Measurements from ENCODE around the gene APOD.
"Not testable (repeated sequence)": the region's sequence is repeated elsewhere in the genome, so short reads cannot be mapped to it uniquely, and the experiment has no call there.

APOD gene

DNA sequence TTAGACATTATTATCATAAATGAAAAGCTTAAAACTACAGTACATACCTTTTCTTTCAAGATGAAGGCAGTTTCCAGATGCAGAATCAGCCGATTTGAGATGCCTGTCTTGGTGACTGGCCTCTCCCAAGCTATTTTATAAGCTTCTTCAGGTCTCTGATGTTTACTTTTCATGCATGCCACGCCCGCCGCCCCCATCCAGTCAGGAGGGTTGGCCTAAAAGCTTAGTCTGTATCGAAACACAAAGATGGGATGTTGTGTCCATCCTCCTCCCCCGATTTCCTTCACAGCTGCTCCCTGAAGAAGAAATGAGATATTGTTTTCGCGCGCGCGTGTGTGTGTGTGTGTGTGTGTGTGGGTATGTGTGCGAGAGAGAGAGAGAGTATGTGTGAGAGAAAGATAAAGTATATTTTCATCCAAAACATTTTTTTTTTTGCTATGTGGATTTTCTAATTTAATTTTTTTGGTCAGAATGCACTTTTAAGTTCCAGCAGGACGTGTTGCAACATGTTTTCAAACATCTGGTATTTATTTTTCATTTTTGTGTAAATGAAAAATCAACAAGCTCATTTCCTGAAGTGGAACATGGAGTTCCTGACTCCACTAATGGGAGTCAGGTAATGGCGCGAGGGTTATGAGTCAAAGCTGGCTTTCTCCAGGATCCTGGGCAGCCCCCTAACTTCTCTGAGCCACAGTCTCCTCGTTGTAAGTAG is at the start of gene APOD:
TSS of gene APOD (minus strand) at position 110 of the 712 bp plus-strand sequence. CDS start 4,479 bp downstream, outside the sequence.
- DNase-seq (ENCODE audit: low read depth), result no peak

DNA sequence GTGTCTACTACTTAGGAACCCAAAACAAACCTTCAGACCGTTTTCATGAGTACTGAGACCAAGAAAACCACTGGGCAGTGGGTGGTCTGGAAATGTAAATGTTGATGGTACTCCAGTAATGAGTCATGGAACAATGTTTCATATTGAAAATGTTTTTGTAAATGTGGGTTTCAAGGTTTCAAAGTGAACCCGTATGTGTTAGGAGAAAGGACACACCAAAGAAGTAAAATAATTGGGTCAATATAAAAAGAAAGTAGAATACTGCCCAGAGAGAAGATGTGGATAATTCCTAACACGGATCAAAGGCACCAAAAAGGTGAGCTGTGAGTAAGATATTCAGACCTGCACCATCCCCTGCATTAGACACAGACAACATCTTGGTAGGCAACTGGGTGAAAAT is 49.6 kb upstream of the APOD start:
- not testable (repeated sequence) for DNase-seq (ENCODE audit: low read depth)

DNA sequence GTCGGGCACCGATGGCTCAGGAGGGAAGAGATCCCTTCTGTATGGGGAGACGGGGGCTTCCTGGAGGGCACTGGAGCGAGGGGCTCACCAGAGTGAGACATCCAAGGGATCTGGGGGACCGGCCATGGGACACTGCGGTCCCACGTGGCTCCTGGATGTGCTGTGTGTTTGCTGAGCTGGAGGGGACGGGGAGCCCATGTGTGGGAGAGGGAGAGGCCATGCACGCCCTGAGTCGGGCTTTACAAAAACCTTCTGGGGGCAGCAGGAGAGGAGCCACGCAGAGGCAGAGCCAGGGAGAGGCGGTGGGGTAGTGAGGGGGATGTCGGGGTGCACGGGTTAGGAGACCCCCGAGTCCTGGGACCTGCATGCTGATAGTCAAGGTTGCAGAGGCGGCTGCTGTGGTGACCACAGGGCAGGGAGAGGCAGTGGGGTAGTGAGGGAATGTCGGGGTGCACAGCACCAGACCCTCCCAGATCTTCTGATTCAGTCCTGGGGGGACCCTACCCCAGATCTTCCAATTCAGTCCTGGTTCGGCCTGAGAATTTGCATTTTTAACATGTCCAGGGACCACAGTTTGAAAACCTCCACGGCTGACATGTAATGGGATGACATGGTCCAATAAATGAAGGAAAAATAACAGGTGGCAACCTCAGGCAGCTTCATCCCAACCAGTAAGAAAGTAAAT is 48.9 kb upstream of the APOD start:
- not testable (repeated sequence) for DNase-seq (ENCODE audit: low read depth)

DNA sequence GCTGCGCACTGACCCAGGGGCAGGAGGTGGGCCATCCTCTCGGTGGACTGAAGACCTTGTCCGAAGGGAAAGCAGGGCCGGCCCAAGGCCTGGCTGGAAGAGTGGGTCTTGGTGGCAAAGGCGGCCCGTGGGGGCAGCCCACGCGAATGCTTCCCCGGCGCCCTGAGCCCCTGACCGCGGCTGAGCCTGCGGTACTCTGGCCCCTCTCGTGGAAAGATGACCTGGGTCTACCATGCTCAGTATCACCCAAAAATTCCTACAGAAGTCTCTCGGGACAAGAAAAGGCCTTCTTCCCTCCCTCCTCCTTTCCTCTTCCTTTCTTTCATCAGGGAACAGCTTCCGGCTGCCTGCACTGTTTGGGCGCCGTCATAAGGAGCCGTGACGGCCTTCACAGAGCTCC is 48.3 kb upstream of the APOD start:
- DNase-seq (ENCODE audit: low read depth), result not testable (repeated sequence)

DNA sequence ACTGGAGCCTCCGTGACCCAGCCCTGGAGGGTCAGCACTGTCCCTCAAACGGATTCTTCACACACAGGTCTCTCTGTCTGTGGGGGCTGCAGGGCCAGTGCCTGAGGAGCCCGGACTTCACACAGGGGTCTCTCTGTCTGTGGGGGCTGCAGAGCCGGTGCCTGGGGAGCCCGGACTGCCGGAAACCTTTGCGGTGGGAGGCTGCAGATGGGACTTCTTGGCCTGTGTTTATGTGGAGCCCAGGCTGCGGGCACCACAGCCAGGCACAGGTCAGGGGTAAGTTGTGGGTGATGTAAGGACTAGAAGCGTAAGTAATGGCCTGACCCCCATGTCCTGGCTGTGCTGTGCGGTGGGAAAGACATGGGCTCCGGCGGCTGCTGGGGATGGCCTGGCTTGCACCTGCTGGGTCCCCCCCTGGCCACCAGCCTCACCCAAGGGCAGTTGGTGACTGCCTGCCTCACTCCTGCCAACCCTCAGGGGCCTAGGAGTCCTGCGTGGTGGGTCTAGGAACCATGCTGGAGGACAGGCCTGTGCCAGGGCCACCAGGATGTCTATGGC is 47.3 kb upstream of the APOD start:
- DNase-seq (ENCODE audit: low read depth), result not testable (repeated sequence)

DNA sequence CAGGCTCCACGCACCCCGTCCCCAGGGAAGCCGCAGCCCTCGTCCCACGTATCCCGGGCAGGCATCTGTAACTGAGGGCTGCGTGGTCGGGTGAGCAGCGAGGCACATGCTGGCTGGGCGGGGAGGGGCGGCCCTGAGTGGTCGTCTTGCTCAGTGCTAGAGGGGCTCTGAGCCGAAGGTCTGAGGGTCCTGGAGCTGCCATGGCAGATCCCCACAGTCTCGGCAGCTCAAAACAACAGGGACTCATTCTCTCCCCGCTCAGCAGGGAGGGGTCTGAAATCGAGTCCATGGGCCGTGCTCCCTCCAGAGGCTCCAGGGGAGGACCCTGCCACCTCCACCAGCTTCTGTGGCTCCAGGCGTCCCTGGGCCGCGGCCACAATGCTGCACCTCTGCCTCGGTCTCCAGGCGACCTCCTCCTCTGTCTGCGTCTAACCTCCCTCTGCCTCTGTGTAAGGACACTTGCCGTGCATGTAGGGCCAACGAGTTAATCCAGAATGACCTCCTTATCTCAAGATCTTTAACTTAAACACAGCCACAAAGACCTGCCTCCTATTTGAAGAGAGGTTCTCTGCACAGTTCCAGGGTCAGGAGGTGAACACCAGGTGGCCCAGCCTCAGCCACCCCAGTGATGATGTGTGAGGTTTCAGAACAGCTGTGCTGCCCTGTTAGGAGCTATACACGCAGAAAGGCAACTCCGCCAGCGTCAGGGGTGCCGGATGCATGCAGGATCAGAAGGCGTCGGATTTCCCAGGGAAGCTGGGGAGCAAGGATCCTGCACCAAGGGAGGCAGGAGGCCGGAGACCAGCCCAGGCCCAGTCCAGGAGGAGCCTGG is 46.6 kb upstream of the APOD start:
- DNase-seq (ENCODE audit: low read depth), result not testable (repeated sequence)

DNA sequence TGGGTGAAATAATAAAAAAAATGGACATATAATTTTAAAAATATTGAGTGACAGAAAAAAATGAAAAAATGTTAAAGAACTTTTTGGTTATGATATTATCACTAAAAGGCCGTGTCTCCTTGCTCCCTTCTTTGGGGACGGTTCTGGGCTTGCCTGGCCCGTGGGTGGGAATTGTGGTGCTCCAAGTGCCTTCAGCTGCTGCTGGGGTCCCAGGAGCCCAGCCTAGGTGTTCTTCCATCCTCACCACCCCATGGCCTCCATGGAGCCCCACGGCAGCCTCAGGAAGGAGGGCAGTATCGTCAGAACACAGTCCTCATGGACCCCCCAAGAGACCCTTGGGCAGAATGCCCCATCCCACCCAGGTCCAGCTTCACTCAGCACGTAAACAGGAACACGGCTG is 45.9 kb upstream of the APOD start:
- not testable (repeated sequence) for DNase-seq (ENCODE audit: low read depth)

DNA sequence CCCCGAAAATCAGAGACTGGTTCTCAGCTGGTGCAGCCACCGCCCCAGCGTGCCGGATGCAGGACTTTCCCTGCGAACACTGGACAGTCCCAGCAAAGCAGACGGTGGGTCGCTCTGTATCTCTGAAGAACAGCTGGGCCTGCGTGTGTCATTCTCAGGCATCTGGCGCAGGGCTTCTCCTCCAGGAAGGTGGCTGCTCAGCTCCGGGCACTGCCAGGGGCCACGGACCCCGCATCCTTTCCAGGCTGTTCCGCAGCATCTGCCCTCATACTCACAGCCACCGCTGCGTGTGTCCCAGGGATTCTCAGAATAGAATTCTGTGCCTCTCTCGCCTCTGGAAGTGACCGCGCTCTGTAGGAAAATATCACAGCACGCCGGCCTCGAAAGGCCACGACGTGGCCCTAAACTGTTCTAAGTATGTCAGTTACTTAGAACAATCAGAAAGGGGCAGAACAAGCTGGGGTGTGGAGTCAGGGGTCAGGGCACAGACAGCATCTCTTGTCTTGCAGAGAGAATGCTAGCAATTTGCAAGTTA is 44.7 kb upstream of the APOD start:
- not testable (repeated sequence) for DNase-seq (ENCODE audit: low read depth)

DNA sequence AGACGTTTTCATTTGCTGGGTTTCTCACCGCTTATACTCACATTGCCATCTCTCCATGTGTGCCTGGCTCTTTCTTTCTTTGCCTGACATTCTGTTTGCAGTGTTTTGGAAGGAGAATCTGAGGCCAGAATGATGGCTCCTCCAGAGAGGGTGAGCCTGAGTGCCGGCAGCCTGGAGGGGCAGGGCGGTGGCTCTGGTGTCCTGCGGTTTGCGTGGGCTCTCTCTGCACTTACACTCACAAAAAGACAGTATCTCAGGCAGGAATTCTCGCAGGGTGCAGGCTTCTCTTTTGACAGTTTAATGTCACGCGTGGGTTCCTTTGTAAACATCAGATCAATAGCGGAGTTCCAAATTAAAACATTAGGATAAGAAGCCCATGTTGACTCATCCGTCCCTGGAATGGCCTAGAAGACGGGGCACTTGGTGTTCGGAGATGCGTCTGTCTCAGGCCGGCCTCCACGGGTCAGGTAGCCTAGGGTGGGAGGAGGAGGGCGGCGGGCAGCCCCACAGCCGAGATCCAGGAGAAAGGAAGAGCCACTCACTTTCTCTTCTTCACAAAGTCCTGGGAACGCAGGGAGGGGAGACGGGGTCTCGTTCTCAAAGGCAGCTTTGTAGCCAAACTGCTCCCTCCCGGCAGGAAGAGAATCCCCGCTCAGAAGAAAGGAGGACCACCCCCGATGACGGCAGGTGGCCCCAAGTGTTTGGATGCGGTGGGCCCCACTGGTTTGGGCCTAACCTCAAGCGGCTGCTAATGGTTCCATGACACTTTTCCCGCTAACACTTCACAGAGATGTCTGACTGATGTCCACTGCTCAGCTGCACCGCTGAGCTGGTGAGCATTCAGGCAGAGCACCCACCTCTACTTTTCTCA is 44.0 kb upstream of the APOD start:
- not testable (repeated sequence) for DNase-seq (ENCODE audit: low read depth)

DNA sequence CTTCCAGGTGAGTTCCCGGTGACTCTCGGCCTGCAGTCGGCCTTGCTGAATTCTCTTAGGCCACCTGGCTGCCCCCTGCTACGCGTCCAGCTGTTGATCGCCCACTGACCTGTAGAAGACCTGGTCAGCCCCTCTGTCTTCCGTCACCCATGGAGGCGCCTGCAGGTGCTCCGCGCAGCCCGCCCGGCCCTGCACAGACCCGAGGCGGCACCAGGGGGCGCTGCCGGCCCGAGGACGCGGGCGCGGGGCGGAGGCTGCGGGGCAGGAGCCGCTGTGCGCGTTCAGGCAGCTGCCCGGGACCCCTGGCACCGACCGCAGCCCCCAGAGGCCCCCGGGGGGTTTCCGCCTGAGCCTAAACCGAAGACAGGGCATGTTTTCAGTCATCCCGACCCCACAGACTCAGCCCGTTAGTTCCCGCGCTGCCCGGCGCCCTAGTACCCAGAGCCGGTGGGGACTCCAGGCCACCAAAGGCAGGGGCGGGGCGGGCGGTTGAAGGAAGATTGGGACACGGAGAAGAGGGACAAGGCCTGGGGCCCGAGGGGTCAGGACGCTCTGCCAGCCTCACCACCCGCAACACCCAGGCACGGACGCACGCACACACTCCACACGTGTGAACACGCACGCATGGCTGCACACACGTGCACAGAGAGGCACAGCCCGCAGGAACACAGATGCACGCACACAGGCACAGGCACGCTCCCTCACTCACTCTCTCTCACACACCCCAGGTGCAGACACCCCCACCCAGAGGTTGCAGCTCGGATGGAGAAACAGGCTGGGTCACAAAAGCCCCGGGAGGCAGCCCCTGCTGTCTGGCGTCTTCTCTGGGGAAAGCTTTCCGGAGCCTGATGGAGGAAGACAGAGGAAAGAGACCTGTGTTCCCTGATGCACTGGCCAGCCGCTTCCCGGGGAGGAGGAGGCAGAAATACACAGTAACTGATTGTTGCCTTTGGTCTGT is 41.1 kb upstream of the APOD start:
- DNase-seq (ENCODE audit: low read depth), result not testable (repeated sequence)

DNA sequence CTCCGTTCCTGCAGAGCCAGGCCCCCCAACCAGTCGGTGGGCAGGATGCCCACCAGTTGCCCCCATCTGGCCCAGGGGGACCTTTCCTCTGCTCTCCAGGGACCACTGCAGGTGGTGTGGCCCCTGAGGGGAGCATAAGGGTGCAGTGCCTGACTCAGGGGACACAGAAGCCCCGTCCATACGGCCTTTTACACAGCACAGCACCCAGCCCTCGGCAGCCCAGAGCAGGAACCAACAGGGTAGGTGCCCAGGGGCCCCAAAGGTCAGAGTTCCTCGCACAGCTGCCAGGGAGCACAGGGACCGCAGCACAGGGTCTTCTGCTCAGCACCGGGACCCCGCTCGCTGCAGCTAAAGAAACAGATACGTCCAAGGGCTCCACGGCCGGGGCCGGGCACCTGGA is 40.4 kb upstream of the APOD start:
- not testable (repeated sequence) for DNase-seq (ENCODE audit: low read depth)

DNA sequence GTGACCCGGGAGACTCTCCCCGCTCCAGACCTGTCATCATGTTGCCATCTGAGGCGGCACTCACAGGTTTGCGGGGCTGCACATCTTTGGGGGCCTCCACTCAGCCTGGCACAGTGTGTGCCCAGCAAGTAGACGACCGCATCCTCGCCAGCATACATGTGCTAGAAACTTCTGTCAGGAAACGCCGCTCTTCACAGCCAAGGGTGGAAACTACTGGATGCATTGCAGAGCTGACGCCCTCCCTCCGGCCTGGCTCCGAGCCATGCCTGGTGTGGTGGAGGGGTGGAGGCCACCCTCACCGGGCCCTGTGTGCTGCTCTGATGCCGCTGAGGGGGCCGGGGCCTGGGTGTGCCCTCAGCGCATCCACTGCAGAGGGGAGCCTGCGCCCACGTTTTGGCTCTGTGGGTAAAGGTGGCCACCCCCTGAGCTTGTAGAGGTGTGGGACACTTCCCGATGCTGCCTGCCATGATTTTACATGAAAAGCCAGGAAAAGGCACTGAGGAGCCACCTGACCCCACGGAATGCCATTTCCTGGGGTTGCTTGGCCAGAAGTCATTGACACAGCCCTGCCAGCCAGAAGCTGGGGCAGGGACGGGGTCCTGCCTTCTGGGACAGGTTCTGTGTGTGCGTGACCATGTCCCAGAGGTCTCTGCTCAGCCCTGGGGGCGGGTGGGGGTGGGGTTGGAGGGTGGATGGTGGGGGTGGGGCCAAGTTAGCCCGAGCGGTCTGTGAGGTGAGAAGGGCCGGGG is 39.7 kb upstream of the APOD start:
- DNase-seq (ENCODE audit: low read depth), result not testable (repeated sequence)

DNA sequence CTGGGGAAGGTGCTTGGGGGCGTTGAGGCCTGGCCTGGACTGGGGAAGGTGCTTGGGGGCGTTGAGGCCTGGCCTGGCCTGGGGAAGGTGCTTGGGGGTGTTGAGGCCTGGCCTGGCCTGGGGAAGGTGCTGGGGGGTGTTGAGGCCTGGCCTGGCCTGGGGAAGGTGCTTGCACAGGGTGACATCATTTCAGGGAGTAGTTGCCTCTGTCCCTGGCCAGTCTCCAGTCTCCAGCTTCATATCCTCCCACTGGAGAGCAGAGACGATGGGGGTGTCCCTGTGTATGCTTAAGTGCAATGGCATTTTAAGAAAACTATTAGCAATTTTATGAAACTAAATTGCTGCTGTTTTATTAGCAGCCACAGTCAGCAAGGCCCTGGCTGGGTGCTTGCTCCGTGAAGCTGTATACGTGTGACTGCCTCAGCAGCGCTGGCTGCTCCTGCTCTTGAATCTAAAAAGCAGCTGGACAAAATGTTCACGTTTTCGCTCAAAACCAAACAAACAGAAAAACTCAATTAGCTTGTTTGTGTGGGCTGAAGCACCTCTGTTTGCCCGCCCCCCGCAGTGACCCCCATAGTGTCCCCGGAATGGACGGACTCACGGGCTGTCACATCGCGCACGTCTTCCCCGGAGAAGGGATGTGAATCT is 38.9 kb upstream of the APOD start:
- DNase-seq (ENCODE audit: low read depth), result not testable (repeated sequence)

DNA sequence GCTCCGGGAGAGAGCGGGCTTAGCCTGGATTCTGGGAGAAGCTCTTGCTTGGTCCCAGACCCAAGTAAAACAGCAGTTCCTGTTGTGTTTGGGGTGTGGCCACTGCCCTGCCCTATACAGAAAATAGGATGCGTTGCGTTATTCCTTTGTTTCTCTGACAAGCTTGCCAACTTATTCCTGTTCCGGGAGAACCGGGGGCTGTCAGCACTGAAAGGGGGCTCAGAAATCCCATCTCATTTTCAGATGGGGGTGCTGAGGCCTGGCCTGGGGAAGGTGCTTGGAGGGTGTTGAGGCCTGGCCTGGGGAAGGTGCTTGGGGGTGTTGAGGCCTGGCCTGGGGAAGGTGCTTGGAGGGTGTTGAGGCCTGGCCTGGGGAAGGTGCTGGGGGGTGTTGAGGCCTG is 38.3 kb upstream of the APOD start:
- DNase-seq (ENCODE audit: low read depth), result not testable (repeated sequence)

DNA sequence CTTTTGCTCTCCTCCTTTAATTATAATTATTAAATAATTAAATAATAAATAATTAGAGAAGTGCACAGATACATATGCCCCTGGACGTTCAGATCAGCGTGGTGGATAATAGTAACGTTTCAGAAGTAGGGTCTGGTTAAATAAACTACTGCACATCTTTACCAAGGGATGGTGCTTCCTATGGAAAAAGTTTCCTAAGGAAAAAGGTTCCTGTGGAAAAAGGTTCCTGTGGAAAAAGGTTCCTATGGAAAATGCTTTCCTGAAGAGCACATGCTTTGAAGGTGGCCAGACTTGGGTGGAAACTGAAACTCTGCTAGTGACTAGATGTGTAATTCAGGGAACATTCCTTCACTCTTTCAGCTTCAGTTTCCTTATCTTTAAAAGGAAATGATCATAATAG is 37.4 kb upstream of the APOD start:
- DNase-seq (ENCODE audit: low read depth), result not testable (repeated sequence)

DNA sequence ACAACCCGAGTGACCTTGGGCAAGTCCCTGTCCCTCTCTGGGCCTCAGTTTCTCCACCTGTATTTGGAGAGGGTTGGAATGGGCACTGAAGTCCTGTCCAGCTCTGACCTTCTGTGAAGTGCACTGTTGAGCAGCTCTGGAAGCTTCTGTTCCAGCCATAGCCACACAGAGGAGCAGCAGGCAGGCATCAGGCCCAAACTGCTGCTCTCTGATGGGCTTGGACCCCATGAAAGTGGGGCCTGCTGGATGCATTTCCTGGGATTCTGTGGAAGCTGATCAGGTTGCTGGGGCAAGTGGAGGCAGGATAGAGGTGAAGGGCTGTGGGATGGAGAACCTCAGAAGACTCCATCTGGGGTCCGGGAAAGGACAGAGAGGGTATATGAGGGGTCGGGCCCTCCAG is 36.7 kb upstream of the APOD start:
- DNase-seq (ENCODE audit: low read depth), result not testable (repeated sequence)

DNA sequence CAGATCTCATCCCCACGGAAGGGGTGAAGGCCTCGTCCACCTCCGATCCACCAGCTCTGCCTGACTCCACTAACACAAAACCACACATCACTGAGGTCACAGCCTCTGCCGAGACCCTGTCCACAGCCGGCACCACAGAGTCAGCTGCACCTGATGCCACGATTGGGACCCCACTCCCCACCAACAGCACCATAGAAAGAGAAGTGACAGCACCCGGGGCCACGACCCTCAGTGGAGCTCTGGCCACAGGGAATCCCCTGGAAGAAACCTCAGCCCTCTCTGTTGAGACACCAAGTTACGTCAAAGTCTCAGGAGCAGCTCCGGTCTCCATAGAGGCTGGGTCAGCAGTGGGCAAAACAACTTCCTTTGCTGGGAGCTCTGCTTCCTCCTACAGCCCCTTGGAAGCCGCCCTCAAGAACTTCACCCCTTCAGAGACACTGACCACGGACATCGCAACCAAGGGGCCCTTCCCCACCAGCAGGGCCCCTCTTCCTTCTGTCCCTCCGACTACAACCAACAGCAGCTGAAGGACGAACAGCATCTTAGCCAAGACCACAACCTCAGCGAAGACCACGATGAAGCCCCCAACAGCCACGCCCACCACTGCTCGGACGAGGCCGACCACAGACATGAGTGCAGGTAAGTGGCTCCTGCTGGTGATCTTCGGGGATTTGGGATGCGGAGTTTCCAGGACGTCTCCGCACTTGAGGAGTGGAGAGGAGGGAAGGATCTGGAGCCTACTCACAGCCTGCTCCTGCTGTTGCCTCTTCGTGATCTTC is 36.0 kb upstream of the APOD start:
- DNase-seq (ENCODE audit: low read depth), result not testable (repeated sequence)

Data from GM04503 (cell line).